ENCODE results near the gene CCRL2.
"Not testable (repeated sequence)": the region's sequence is repeated elsewhere in the genome, so short reads cannot be mapped to it uniquely, and the experiment has no call there.

GRCh38 chr3:46402902-46403301, 4.2 kb upstream of the CCRL2 start:
- TF ChIP-seq CTCF, POLR2A (IDR thresholded peaks at IDR 0.05): not testable (repeated sequence)

Data from uterus (tissue), 2 donors.